CD4-positive, alpha-beta T cell treated with Interleukin-17A for 4 hours (primary cell): ENCODE measurements around the gene ORC3.
"Not testable (repeated sequence)": the region's sequence is repeated elsewhere in the genome, so short reads cannot be mapped to it uniquely, and the experiment has no call there.

Experiments
- DNase-seq: peaks from one replicate; pipeline ENCODE4 v3.0.0-alpha.2; 2020; ENCODE audit warnings: mixed read lengths

Gene ORC3

GRCh38 chr6:87699576-87699975 lies 109.6 kb downstream of the ORC3 start:
- DNase-seq: no peak

GRCh38 chr6:87700397-87701343 lies 110.7 kb downstream of the ORC3 start:
- peak; percentile 59 for DNase-seq

- no peak for DNase-seq
Observed at GRCh38 chr6:87701344-87701675, 111.4 kb downstream of the ORC3 start.

- DNase-seq: peak; percentile 97
Observed at GRCh38 chr6:87701676-87702588, 112.0 kb downstream of the ORC3 start, which contains the start of gene AKIRIN2. TSS of gene AKIRIN2 (minus strand) at chr6:87702233. CDS start at chr6:87701684, 549 bp downstream.

GRCh38 chr6:87702589-87702945 lies 112.6 kb downstream of the ORC3 start:
- DNase-seq: no peak

GRCh38 chr6:87703039-87703438 lies 113.1 kb downstream of the ORC3 start:
- not testable (repeated sequence) for DNase-seq

GRCh38 chr6:87705070-87705691 lies 115.2 kb downstream of the ORC3 start:
- DNase-seq: peak; percentile 16

GRCh38 chr6:87706187-87706966 lies 116.4 kb downstream of the ORC3 start:
- DNase-seq: no peak

- not testable (repeated sequence) for DNase-seq
Observed at GRCh38 chr6:87708581-87709427, 118.9 kb downstream of the ORC3 start.

GRCh38 chr6:87710090-87710489 lies 120.2 kb downstream of the ORC3 start:
- DNase-seq: no peak

GRCh38 chr6:87712713-87713112 lies 122.8 kb downstream of the ORC3 start:
- not testable (repeated sequence) for DNase-seq

- no peak for DNase-seq
Observed at GRCh38 chr6:87714093-87714842, 124.3 kb downstream of the ORC3 start.
